GM18951 (cell line): ENCODE measurements around the gene H2BW2.

Experiments
- POLR2A ChIP-seq: IDR thresholded peaks from 4 replicates; pipeline ENCODE4 v1.6.1; 2011; ENCODE audit warnings: mild to moderate bottlenecking; ENCODE audit not compliant: insufficient read length, insufficient read depth; ENCODE audit errors: extremely low read depth
- in situ Hi-C: fragments of 300-500 bp; cut with MboI; formaldehyde crosslinking; loops from one replicate; pipeline ENCODE4 v1.12.0; 2022; ENCODE audit warnings: low sequenced_read_pairs, mixed read lengths, inconsistent platforms; ENCODE audit not compliant: unreplicated experiment

Gene H2BW2

DNA sequence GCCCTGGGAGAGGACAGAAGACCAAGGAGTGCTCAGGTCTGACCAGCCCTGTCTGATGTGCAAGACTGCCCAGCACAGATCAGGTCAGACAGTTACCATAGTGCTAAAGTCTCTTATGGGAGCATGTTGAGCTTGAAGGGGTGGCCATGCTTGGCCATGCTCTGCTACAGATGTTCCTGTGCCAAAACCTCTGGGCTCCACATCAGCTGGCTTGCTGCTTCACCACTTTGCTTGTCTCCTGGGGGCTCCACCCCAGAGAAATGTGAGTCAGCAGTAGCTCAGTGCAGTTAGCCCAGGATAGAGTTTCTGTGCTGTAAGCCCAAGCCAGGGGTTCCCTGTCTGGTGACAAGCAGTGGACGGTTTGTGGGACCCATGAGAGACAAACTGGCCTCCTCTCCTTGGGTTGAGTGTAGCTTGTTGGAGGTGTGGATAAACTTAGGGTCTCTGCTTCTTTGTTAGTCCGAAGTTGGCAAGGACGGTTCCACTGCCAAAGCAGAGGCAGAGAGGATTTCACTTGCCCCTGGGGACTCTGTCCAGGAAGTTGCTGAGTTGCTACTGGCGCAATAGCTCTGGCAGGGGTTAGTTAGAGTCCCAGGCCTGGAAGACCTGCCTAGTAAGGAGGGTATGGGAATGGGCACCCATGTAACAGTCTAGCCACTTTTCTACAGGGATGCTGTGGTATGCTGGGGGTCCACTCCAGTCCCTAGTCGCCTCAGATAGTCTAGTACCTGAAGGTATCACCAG lies 45.0 kb downstream of the H2BW2 start:
- in situ Hi-C loops = no loop called here
- TF ChIP-seq POLR2A = no peak

DNA sequence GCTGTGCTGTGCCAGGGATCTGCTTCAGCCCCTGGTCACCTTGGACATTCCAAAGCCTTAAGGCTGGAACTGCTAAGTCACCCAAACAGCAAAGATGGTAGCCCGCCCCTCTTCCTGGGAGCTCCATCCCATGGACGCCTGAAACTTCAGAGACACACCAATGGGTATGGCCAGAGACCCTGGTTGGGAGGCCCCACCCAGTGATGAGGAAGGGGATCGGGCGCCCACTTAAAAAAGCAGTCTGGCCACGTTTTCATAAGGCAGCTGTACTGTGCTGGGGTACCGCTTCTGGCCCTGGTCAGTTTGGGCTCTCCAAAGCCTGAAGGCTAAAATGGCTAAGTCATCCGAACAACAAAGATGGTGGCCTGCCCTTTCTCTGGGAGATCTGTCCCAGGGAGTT lies 45.7 kb downstream of the H2BW2 start:
- in situ Hi-C loops = no loop called here
- no peak for TF ChIP-seq POLR2A

DNA sequence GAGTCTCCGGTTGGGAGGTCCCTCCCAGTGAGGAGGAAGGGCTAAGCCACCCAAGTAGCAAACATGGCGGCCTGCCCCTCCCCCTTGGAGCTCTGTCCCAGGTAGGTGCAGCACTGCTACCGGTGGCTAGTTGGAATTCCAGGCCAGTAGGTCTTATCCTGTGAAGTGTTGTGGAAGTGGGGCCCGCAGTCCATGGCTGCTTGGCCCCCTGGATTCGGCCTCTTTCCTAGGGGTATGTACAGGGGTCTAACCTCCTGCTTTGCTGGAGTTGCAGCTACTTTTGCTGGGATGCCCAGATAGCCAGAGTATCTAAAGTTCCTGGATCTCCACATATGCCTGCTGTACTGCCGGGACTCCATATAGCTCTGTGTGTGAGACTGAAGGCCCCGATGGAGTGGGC lies 46.2 kb downstream of the H2BW2 start:
- TF ChIP-seq POLR2A = no peak
- in situ Hi-C loops = no loop called here
